Gastrocnemius medialis (tissue), 4 donors: ENCODE measurements around the gene AKR1C2.
"Not testable (repeated sequence)": the region's sequence is repeated elsewhere in the genome, so short reads cannot be mapped to it uniquely, and the experiment has no call there.

Experiments used
- POLR2A ChIP-seq, 2 donors: fragments of 450-650 bp; IDR thresholded peaks; one replicate each; pipeline ENCODE4 v1.6.1; 2017; ENCODE audit warnings: antibody characterized with exemption in 2 of 2, mild to moderate bottlenecking in 2 of 2, moderate library complexity in 2 of 2
- TF ChIP-seq, protein P1 (sequence below), 5 experiments: fragments of 450-650 bp in 3 of 5; fragments of 200-600 bp in 2 of 5; sonication (generic) in 2 of 5; IDR thresholded peaks in 4 of 5; conservative IDR thresholded peaks in 1 of 5; 1 replicate in 4 of 5; 2 replicates in 1 of 5; pipeline ENCODE4 v1.5.1; 2016 to 2019; ENCODE audit warnings: antibody characterized with exemption in 5 of 5, mild to moderate bottlenecking in 3 of 5, moderate library complexity in 3 of 5

GRCh38 chr10:5021624-5022290, 18.1 kb upstream of the AKR1C2 start:
- TF ChIP-seq POLR2A (IDR thresholded peaks at IDR 0.05): not testable (repeated sequence)
- TF ChIP-seq, protein P1, sequence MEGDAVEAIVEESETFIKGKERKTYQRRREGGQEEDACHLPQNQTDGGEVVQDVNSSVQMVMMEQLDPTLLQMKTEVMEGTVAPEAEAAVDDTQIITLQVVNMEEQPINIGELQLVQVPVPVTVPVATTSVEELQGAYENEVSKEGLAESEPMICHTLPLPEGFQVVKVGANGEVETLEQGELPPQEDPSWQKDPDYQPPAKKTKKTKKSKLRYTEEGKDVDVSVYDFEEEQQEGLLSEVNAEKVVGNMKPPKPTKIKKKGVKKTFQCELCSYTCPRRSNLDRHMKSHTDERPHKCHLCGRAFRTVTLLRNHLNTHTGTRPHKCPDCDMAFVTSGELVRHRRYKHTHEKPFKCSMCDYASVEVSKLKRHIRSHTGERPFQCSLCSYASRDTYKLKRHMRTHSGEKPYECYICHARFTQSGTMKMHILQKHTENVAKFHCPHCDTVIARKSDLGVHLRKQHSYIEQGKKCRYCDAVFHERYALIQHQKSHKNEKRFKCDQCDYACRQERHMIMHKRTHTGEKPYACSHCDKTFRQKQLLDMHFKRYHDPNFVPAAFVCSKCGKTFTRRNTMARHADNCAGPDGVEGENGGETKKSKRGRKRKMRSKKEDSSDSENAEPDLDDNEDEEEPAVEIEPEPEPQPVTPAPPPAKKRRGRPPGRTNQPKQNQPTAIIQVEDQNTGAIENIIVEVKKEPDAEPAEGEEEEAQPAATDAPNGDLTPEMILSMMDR (IDR thresholded peaks at IDR 0.05 in 4 of 5, conservative IDR thresholded peaks at IDR 0.05 in 1 of 5): not testable (repeated sequence)
